SK-N-SH (cell line): Measurements from ENCODE around the gene CHL1.

Experiments used
- FOXM1 ChIP-seq: IDR thresholded peaks from 2 replicates; pipeline ENCODE4 v1.4.0; 2012; ENCODE audit warnings: low read depth, mild to moderate bottlenecking
- GATA2 ChIP-seq: sonication (generic); formaldehyde crosslinking; IDR thresholded peaks from 2 replicates; pipeline ENCODE4 v1.5.0; 2020; ENCODE audit warnings: mild to moderate bottlenecking, missing genetic modification reagents
- MXI1 ChIP-seq: IDR thresholded peaks from 2 replicates; pipeline ENCODE4 v1.6.1; 2012; ENCODE audit warnings: mild to moderate bottlenecking, low read depth, low read length, improper control_type of control experiment
- RFX5 ChIP-seq: IDR thresholded peaks from 2 replicates; pipeline ENCODE4 v1.6.1; 2012; ENCODE audit warnings: mild to moderate bottlenecking, improper control_type of control experiment, low read length
- TF ChIP-seq, protein P1 (sequence below): fragments of 200-600 bp; sonication (generic); IDR thresholded peaks from 2 replicates; pipeline ENCODE4 v1.6.1; 2017; ENCODE audit warnings: antibody characterized with exemption, mild to moderate bottlenecking, moderate library complexity

DNA sequence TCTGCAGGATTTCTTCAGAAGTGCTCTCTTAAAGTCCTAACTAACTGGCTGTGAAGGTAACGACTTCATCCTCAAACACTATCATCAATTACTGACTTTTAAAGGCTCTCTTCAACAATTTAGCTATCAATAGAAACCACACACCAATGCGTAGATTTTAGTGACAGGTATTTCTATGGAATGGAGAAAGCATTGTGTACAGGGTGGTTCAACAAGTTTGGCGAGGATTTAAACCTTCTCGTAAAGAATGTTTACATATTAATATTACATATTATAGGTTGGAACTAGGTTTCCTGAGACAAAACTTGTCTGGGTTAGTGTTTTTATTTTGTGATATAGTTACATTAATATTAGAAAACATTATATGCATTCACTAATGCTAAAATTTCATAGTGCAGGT, 233.6 kb downstream of the CHL1 start:
- TF ChIP-seq, protein P1, sequence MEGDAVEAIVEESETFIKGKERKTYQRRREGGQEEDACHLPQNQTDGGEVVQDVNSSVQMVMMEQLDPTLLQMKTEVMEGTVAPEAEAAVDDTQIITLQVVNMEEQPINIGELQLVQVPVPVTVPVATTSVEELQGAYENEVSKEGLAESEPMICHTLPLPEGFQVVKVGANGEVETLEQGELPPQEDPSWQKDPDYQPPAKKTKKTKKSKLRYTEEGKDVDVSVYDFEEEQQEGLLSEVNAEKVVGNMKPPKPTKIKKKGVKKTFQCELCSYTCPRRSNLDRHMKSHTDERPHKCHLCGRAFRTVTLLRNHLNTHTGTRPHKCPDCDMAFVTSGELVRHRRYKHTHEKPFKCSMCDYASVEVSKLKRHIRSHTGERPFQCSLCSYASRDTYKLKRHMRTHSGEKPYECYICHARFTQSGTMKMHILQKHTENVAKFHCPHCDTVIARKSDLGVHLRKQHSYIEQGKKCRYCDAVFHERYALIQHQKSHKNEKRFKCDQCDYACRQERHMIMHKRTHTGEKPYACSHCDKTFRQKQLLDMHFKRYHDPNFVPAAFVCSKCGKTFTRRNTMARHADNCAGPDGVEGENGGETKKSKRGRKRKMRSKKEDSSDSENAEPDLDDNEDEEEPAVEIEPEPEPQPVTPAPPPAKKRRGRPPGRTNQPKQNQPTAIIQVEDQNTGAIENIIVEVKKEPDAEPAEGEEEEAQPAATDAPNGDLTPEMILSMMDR: no peak
- TF ChIP-seq MXI1 (no peak), RFX5 (no peak), GATA2 (CRISPR knock-in tag) (no peak), FOXM1 (no peak)
